22Rv1 (cell line): ENCODE data around the gene ATP6V1G3.

Source experiments
- CTCF ChIP-seq: fragments of 450-650 bp; IDR thresholded peaks from 2 replicates; pipeline ENCODE4 v1.5.1; 2017; ENCODE audit warnings: mild to moderate bottlenecking
- ZFX ChIP-seq: fragments of 450-650 bp; IDR thresholded peaks from 2 replicates; pipeline ENCODE4 v1.6.1; 2017; ENCODE audit warnings: antibody characterized with exemption, borderline replicate concordance

GRCh38 chr1:198490224-198490623, 50.3 kb downstream of the ATP6V1G3 start:
- TF ChIP-seq CTCF (no peak), ZFX (no peak)
